ENCODE data around the gene CD74.

DNA sequence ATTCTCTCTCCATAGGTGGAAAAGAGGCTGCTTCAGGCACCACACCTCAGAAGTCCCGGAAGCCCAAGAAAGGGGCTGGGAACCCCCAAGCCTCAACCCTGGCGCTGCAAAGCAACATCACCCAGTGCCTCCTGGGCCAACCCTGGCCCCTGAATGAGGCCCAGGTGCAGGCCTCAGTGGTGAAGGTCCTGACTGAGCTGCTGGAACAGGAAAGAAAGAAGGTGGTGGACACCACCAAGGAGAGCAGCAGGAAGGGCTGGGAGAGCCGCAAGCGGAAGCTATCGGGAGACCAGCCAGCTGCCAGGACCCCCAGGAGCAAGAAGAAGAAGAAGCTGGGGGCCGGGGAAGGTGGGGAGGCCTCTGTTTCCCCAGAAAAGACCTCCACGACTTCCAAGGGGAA is 16.4 kb downstream of the CD74 start:
- TF ChIP-seq CTCF (conservative IDR thresholded peaks at IDR 0.05) (no peak), ZFX (IDR thresholded peaks at IDR 0.05) (no peak)

Measured in C4-2B (cell line).